Measurements from ENCODE around the gene HRK.

The HRK gene

GRCh38 chr12:116878567-116879508, 2.4 kb downstream of the HRK start:
- no peak overlapping the region for H3K4me3 ChIP-seq (ENCODE audit: low read depth, low read length)
- in situ Hi-C loops (cut with HindIII; ENCODE audit: low sequenced_read_pairs): no loop called here
- DNase-seq (ENCODE audit: low read depth, low spot score): peak; percentile 20

GRCh38 chr12:116876151-116876869, 4.9 kb downstream of the HRK start:
- no peak for DNase-seq (ENCODE audit: low read depth, low spot score)

More at GRCh38 chr12:116878567-116879508, 2.4 kb downstream of the HRK start:
- TF ChIP-seq CTCF (IDR thresholded peaks at IDR 0.05; ENCODE audit: low read depth, low read length): no peak

GRCh38 chr12:116874324-116874995, 6.8 kb downstream of the HRK start:
- in situ Hi-C loops (cut with HindIII; ENCODE audit: low sequenced_read_pairs): no loop called here

More at GRCh38 chr12:116876151-116876869, 4.9 kb downstream of the HRK start:
- TF ChIP-seq CTCF (IDR thresholded peaks at IDR 0.05; ENCODE audit: low read depth, low read length): no peak
- H3K4me3 ChIP-seq (ENCODE audit: low read depth, low read length): no peak overlapping the region
- in situ Hi-C loops (cut with HindIII; ENCODE audit: low sequenced_read_pairs): no loop called here

GRCh38 chr12:116870306-116870705, 10.9 kb downstream of the HRK start:
- DNase-seq (ENCODE audit: low read depth, low spot score): no peak
- H3K4me3 ChIP-seq (ENCODE audit: low read depth, low read length): no peak overlapping the region
- TF ChIP-seq CTCF (IDR thresholded peaks at IDR 0.05; ENCODE audit: low read depth, low read length): no peak
- in situ Hi-C loops (cut with HindIII; ENCODE audit: low sequenced_read_pairs): no loop called here

More at GRCh38 chr12:116874324-116874995, 6.8 kb downstream of the HRK start:
- no peak overlapping the region for H3K4me3 ChIP-seq (ENCODE audit: low read depth, low read length)
- DNase-seq (ENCODE audit: low read depth, low spot score): no peak
- TF ChIP-seq CTCF (IDR thresholded peaks at IDR 0.05; ENCODE audit: low read depth, low read length): no peak

GRCh38 chr12:116867523-116867922, 13.7 kb downstream of the HRK start:
- no peak overlapping the region for H3K4me3 ChIP-seq (ENCODE audit: low read depth, low read length)
- in situ Hi-C loops (cut with HindIII; ENCODE audit: low sequenced_read_pairs): no loop called here
- DNase-seq (ENCODE audit: low read depth, low spot score): no peak
- no peak for TF ChIP-seq CTCF (IDR thresholded peaks at IDR 0.05; ENCODE audit: low read depth, low read length)

All from astrocyte of the spinal cord (primary cell).